ENCODE data around the gene FKTN.

The FKTN gene

GRCh38 chr9:105663914-105664313, 106.0 kb downstream of the FKTN start:
- TF ChIP-seq MAX (IDR thresholded peaks at IDR 0.05; ENCODE audit: low read depth, low read length) = no peak
- TF ChIP-seq MYC (IDR thresholded peaks at IDR 0.05; ENCODE audit: low read depth, low read length) = no peak
- TF ChIP-seq CTCF (IDR thresholded peaks at IDR 0.05; ENCODE audit: low read depth, low read length) = no peak
- TF ChIP-seq POLR2A (IDR thresholded peaks at IDR 0.05; ENCODE audit: extremely low read depth, insufficient read length) = no peak
- H3K4me3 ChIP-seq (ENCODE audit: low read depth, low read length) = no peak overlapping the region
- DNase-seq (ENCODE audit: low read depth) = no peak

GRCh38 chr9:105667867-105668266, 109.9 kb downstream of the FKTN start:
- DNase-seq (ENCODE audit: low read depth) = no peak
- TF ChIP-seq MAX (IDR thresholded peaks at IDR 0.05; ENCODE audit: low read depth, low read length) (no peak), MYC (IDR thresholded peaks at IDR 0.05; ENCODE audit: low read depth, low read length) (no peak), POLR2A (IDR thresholded peaks at IDR 0.05; ENCODE audit: extremely low read depth, insufficient read length) (no peak), CTCF (IDR thresholded peaks at IDR 0.05; ENCODE audit: low read depth, low read length) (no peak)
- H3K4me3 ChIP-seq (ENCODE audit: low read depth, low read length) = no peak overlapping the region

- no peak for DNase-seq (ENCODE audit: low read depth)
- TF ChIP-seq CTCF (IDR thresholded peaks at IDR 0.05; ENCODE audit: low read depth, low read length) = no peak
- no peak for TF ChIP-seq POLR2A (IDR thresholded peaks at IDR 0.05; ENCODE audit: extremely low read depth, insufficient read length)
- TF ChIP-seq MAX (IDR thresholded peaks at IDR 0.05; ENCODE audit: low read depth, low read length) = no peak
- no peak for TF ChIP-seq MYC (IDR thresholded peaks at IDR 0.05; ENCODE audit: low read depth, low read length)
- H3K4me3 ChIP-seq (ENCODE audit: low read depth, low read length) = no peak overlapping the region
Observed at GRCh38 chr9:105670315-105670714, 112.4 kb downstream of the FKTN start.

GRCh38 chr9:105670775-105671174, 112.8 kb downstream of the FKTN start:
- no peak for TF ChIP-seq CTCF (IDR thresholded peaks at IDR 0.05; ENCODE audit: low read depth, low read length)
- no peak for TF ChIP-seq POLR2A (IDR thresholded peaks at IDR 0.05; ENCODE audit: extremely low read depth, insufficient read length)
- TF ChIP-seq MAX (IDR thresholded peaks at IDR 0.05; ENCODE audit: low read depth, low read length) = no peak
- DNase-seq (ENCODE audit: low read depth) = no peak
- H3K4me3 ChIP-seq (ENCODE audit: low read depth, low read length) = no peak overlapping the region

- peak; percentile 82 for DNase-seq (ENCODE audit: low read depth)
- H3K4me3 ChIP-seq (ENCODE audit: low read depth, low read length) = no peak overlapping the region
- TF ChIP-seq MYC (IDR thresholded peaks at IDR 0.05; ENCODE audit: low read depth, low read length) (no peak), MAX (IDR thresholded peaks at IDR 0.05; ENCODE audit: low read depth, low read length) (no peak), CTCF (IDR thresholded peaks at IDR 0.05; ENCODE audit: low read depth, low read length) (no peak), POLR2A (IDR thresholded peaks at IDR 0.05; ENCODE audit: extremely low read depth, insufficient read length) (no peak)
Observed at GRCh38 chr9:105672711-105673234, 114.8 kb downstream of the FKTN start.
